Kasumi-1 (cell line): ENCODE measurements around the gene ZNF316.
"Not testable (repeated sequence)": the region's sequence is repeated elsewhere in the genome, so short reads cannot be mapped to it uniquely, and the experiment has no call there.

Experiments used
- DNase-seq, 2 experiments: peaks; one replicate each; lab custom pipeline; 2025; lab: John Stamatoyannopoulos, UW

Gene ZNF316

DNA sequence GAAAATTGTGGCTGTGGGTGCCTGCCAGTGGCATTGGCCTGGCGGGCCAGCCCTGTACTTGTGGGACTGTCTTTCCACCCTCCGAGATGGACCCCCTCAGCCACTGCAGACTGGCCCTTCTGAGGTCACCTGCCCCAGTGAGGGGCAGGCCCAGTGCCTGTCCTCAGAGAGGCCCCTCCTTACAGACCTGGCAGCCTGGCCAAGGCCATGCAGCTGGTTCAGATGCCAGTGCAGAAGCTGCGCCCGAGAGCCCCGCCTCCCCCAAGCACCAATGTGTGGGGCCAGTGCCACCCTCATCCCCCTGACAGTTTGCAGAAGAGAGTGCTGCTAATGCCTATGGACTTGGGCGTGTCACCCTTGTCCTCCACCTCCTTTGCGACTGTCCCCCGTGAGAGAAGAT, 10.0 kb downstream of the ZNF316 start:
- DNase-seq: no peak

DNA sequence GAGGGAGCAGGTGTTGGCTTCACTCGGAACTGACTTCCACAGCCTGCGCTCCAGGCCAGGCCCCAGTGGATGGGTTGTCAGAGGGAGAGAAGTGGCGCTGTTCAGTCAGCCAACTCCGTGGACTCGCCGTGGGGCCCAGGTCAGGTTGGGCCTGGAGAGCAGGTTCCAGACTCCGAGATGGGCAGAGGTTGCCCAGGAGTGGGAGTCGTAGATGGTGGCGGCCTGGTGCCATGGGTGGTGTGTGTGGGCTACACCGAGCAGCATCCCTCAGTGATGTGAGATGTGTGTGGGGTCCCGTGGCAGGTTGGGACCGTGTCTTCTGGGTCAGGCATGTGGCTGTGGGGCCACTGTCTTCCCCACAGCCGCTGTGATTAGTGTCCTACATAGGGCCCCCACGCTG, 10.4 kb downstream of the ZNF316 start:
- DNase-seq: no peak

DNA sequence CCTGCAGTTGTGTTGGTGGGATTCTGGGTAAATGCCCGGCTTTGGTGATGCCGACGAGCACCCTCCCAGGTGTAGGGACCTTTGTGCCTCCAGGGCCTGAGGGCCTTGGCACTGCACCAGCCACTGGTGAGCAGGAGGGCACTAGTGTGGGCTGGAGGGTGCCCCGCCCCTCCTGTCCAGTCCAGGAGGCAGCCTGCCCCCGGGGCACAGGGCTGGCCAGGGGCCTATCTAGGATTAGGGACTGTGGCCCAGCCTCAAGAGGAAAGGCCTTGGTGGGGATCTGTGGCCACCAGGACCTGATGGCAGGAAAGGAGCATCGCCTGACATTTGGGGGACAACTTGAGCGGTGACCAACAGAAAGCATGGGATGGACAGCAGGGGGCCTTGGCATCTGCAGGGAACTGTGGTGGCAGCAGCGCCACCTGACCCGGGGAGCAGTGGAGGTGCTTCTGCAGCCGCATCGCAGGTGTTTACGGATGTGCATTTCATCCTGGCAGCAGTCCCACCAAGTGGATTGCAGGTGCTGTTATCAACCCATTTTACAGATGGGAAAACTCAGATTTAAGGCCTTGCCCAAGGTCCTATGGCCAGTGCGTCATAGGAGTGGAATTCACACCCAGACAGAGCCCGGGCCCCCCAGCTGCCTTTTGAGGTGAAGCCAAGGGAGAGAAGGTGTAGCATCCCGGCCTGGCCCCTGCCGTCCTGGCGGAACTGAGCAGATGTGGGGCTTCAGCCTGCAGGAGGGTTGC, 11.1 kb downstream of the ZNF316 start:
- DNase-seq: no peak

DNA sequence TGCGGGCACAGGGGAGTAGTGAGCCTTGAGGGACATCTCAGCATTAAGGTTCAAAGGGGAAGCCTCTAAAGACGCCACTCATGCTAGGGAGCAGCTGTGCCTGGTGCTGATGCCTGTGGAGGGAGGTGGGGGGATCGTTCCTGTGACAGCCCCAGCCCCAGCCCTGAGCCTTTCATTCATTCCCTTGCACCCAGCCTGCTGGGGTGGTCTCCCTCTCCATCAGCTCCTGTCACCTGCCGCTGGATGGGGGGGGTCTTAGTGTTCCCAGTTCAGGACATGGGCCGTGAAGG, 11.6 kb downstream of the ZNF316 start:
- no peak for DNase-seq

DNA sequence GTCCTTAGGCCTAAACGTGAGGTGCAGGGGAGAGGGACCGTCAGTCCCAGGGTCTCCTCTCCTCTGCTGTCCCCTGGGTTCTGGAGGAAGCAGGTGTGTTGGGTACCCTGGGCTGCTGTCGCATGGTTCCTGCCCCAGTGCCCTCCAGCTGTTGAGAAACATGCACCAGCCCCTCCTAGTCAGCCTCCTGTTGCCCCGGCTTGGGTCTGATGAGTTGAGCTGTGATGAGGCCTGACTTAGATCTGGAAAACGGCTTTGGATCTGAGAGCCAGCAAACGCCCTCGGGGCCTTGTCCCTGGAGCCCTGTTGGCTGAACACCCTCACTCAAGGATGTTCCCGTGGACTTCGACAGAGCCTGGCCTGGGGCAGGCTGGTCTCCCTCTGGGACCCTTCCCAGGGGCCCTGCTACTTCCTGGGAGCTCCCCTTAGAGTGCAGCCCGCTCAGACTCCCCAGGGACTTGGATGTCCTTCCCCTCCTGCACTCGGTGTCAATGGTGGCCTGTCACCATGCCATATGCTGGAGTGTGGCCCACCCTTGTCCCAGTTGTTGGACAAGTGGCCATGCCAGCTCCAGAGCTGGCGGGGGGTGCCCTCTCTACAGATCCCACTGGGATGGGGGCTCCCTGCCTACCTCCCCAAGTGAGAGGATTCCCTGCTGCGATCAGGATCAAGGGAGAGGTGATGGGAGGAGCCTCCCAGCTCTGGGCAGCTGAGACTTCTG, 12.3 kb downstream of the ZNF316 start:
- no peak for DNase-seq

GRCh38 chr7:6650086-6650485, 13.0 kb downstream of the ZNF316 start:
- DNase-seq: no peak

DNA sequence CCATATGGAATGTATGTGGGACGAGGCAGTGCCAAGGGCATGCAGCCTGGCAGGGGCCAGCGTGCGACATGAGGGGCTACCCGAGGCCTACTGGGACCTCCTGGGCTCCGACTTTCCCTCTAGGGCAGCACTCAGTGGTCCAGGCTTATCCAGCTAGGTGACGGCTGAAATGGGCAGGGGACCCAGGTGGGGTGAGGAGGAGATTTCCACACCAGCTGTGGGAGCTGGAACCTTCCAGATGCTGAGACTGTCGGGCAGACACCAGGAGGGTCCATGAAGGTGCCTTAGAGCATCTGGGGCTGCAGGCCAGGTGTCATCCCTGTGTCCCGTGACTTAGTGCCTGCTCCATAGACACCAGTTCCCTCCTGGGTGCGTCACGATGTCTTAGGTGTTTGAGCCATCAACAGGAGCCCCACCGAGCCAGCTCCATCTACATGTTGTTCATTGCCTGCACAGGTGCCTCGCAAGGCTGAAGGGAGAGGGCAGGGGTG, 13.4 kb downstream of the ZNF316 start:
- DNase-seq: no peak

GRCh38 chr7:6651851-6652445, 14.8 kb downstream of the ZNF316 start:
- no peak for DNase-seq

GRCh38 chr7:6652446-6653011, 15.4 kb downstream of the ZNF316 start:
- DNase-seq: no peak

DNA sequence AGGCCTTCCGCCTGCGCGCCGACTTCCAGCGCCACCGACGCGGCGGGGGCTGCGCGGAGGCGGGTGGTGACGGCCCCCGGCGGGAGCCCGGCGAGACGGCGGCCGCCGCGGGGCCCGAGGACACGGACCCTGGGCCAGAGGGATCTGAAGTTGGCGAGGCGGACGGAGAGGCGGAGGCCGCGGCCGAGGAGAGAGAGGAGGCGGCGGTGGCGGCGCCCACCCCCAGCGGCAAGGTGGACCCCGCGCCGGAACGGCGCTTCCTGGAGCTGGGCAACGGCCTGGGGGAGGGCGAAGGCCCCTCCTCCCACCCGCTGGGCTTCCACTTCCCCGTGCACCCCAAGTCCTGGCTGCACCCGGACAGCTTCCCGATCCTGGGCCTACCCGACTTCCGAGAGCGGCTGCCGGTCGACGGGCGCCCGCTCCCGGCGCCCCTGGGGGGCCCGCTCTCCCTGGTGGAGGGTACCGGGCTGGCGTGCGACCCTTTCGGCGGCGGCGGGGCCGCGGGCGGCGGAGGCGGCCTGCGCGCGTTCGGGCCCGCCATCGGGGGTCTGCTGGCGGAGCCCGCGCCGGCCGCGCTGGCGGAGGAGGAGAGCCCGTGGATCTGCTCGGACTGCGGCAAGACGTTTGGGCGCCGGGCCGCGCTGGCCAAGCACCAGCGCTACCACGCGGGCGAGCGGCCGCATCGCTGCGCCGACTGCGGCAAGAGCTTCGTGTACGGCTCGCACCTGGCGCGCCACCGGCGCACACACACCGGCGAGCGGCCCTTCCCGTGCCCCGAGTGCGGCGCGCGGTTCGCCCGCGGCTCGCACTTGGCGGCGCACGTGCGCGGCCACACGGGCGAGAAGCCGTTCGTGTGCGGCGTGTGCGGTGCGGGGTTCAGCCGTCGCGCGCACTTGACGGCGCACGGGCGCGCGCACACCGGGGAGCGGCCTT, 16.2 kb downstream of the ZNF316 start:
- no peak for DNase-seq

GRCh38 chr7:6654113-6654841, 17.2 kb downstream of the ZNF316 start:
- DNase-seq: no peak

- no peak for DNase-seq
These were observed 17.9 kb downstream of the ZNF316 start for GRCh38 chr7:6654842-6655610.

DNA sequence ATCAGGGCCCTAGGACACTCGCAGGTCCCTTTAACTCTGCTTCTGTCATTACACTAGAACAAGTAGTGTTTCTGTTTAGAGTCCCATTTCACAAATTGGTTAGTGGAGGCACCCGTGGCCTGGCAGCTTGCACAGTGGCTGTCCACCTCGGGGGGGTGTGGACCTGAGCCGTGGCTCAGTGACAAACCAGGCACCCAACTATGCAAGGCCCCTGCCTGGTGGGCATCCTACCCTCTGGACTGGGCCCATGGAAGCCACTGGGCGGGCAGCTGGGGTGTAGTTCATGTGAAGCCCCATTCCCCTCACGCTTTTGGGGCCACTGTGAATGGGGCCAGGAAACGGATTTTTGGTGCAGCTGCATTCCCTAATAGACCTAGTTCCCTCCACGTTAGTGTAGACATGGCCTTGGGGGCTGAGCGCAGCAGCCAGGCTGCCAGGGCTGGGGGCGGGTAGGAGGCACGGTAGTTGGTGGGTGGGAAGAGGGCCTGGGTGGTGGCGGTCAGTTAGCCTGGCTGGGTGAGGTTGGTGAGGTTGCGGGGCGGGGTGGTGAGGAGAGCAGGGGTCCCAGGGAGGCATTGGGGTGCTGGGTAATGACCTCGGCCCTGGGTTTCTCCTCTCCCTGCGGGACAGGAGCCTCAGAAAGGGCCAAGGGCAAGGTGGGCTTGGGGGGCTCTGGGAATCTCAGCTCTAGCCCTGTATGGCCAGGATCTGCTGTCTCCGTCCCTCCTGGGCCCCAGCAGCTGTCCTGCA, 18.7 kb downstream of the ZNF316 start:
- no peak for DNase-seq

- DNase-seq: no peak
These were observed 19.3 kb downstream of the ZNF316 start for GRCh38 chr7:6656413-6656812.

- no peak for DNase-seq
These were observed 21.7 kb downstream of the ZNF316 start for GRCh38 chr7:6658618-6659345.

DNA sequence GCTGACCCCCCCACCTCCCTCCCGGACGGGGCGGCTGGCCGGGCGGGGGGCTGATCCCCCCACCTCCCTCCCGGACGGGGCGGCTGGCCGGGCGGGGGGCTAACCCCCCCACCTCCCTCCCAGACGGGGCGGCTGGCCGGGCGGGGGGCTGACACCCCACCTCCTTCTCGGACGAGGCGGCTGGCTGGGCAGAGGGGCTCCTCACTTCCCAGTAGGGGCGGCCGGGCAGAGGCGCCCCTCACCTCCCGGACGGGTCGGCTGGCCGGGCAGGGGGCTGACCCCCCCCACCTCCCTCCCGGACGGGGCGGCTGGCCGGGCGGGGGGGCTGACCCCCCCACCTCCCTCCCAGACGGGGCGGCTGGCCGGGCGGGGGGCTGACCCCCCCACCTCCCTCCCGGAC, 33.7 kb downstream of the ZNF316 start:
- DNase-seq: not testable (repeated sequence)

DNA sequence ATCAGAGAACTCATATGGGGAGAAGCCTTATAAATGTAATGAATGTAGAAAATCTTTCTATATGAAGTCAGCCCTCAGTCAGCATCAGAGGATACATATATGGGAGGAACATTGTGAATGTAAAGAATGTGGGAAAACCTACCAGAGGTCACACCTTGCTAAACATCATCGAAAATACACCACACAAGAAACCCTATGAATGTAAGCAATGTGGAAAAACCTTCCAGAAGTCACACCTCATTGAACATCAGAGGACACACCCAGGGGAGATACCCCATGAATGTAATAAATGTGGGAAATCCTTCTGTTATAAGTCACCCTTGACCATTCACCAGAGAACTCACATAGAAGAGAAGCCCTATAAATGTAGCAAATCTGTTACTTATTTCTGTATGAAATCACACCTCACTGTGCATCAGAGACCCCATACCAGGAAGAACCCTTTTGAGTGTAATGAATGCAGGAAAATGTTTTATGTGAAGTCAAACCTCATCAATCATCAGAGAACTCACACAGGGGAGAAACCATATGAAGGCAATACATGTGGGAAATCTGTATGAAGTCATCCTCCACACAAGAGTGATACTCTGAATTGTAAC, 38.8 kb downstream of the ZNF316 start:
- no peak for DNase-seq

DNA sequence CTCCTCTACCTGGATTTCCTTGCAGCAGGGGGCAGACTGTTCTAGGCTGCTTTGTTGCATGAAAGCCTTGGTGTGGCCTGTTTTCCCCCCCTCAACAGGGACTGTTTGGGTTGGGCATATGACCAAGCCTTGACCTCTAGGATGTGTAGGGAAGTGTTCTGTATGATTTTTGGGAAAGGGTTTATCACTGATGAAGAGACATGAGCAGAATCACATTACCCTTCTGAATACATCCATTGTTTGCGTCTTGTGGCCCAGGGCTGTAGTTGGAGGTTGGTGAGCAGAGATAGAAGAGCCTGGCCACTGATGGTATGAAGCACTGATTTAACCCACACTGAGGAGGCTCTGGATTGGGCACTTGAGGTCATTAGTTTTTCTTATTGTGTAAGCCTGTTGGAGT, 43.0 kb downstream of the ZNF316 start:
- DNase-seq: no peak

GRCh38 chr7:6691103-6691502, 54.0 kb downstream of the ZNF316 start:
- DNase-seq: no peak
